ENCODE data around the gene DERL2. TPM values are rescaled to one million over a fixed set of nuclear protein-coding genes. Genes with fewer than 3 reads are reported as not detected.

DERL2 gene
- total and polyA plus RNA-seq, 2 donors (not counting 1 experiment from before 2014, with no cell fraction given) = 34.8 to 74.2 TPM

GRCh38 chr17:5467416-5467815, 18.6 kb downstream of the DERL2 start:
- H2AFZ ChIP-seq (ENCODE audit: insufficient read depth, low read depth, low read length, poor library complexity, severe bottlenecking) = peak overlapping the region; percentile 78
- CTCF ChIA-PET = no interaction called here
- Mint-ChIP-seq H3K4me1 (peaks cover 29% of the 10 kb centered on the region), H3K4me3 (peak overlapping the region; percentile 90), H3K27ac (no peak overlapping the region), H3K27me3 (no peaks in the 10 kb centered on the region), H3K9me3 (ENCODE audit: insufficient read depth) (no peaks in the 10 kb centered on the region)
- peaks cover 0 to 1% of the 10 kb centered on the region in 2 experiments for H3K36me3 ChIP-seq (replicated peaks in 1 of 2; ENCODE audit: control extremely low read depth in 1 of 2, control insufficient read depth in 1 of 2, extremely low read depth in 1 of 2, insufficient read depth in 2 of 2, low read length in 1 of 2)
- TF ChIP-seq CTCF (IDR thresholded peaks at IDR 0.05) (no peak), EZH2 (IDR thresholded peaks at IDR 0.05; ENCODE audit: borderline replicate concordance, insufficient read depth, low read depth, low read length, poor library complexity, severe bottlenecking) (no peak)
- POLR2A ChIA-PET = no interaction called here
- no peak overlapping the region for H3K27ac ChIP-seq (ENCODE audit: low read length in 2 of 2)
- peak overlapping the region; percentile 89 for H3K4me2 ChIP-seq (replicated peaks; ENCODE audit: low read depth, low read length, poor library complexity, severe bottlenecking)
- H3K9ac ChIP-seq (ENCODE audit: low read length) = peak overlapping the region; percentile 85
- no peaks in the 10 kb centered on the region for H3K9me3 ChIP-seq (ENCODE audit: control extremely low read depth in 1 of 3, control insufficient read depth in 2 of 3, insufficient read depth in 1 of 3, low read length in 2 of 3)
- intact Hi-C loops (cut with micrococcal nuclease) = no loop called here
- no peaks in the 10 kb centered on the region for H3K27me3 ChIP-seq (replicated peaks in 1 of 4; ENCODE audit: control extremely low read depth in 1 of 4, control insufficient read depth in 3 of 4, insufficient read depth in 4 of 4, low read length in 3 of 4)
- peaks cover 69% of the 10 kb centered on the region for H3K79me2 ChIP-seq (ENCODE audit: control insufficient read depth, insufficient read depth, low read length)
- H3K4me3 ChIP-seq (ENCODE audit: control extremely low read depth in 1 of 5, extremely low read depth in 1 of 5, insufficient read depth in 1 of 5, low read depth in 2 of 5, low read length in 4 of 5) = peak overlapping the region in 4 of 5 experiments; percentile 82 to 94 (median 90)
- no peak for ATAC-seq (ENCODE audit: low read depth)
- no peak for DNase-seq
- H4K20me1 ChIP-seq (ENCODE audit: control insufficient read depth, insufficient read depth, low read length, poor library complexity, severe bottlenecking) = peaks cover 6% of the 10 kb centered on the region
- WGBS (ENCODE audit: insufficient coverage) = 17% methylated on average over 8 of the region's 8 CpGs
- H3K4me1 ChIP-seq (ENCODE audit: control insufficient read depth in 2 of 2, insufficient read depth in 2 of 2, low read length in 2 of 2) = peaks cover 11 to 20% of the 10 kb centered on the region in 2 donors

GRCh38 chr17:5466295-5466694, 19.7 kb downstream of the DERL2 start:
- DNase-seq (no peak), ATAC-seq (ENCODE audit: low read depth) (no peak)
- Histone ChIP-seq H3K27ac (ENCODE audit: low read length in 2 of 2) (no peak overlapping the region), H3K9ac (ENCODE audit: low read length) (no peak overlapping the region), H2AFZ (ENCODE audit: insufficient read depth, low read depth, low read length, poor library complexity, severe bottlenecking) (no peak overlapping the region), H4K20me1 (ENCODE audit: control insufficient read depth, insufficient read depth, low read length, poor library complexity, severe bottlenecking) (peaks cover 6% of the 10 kb centered on the region), H3K36me3 (replicated peaks in 1 of 2; ENCODE audit: control extremely low read depth in 1 of 2, control insufficient read depth in 1 of 2, extremely low read depth in 1 of 2, insufficient read depth in 2 of 2, low read length in 1 of 2) (peaks cover 2 to 5% of the 10 kb centered on the region in 2 experiments), H3K79me2 (ENCODE audit: control insufficient read depth, insufficient read depth, low read length) (peaks cover 72% of the 10 kb centered on the region), H3K4me3 (ENCODE audit: control extremely low read depth in 1 of 5, extremely low read depth in 1 of 5, insufficient read depth in 1 of 5, low read depth in 2 of 5, low read length in 4 of 5) (no peak overlapping the region), H3K9me3 (ENCODE audit: control extremely low read depth in 1 of 3, control insufficient read depth in 2 of 3, insufficient read depth in 1 of 3, low read length in 2 of 3) (no peaks in the 10 kb centered on the region), H3K4me2 (replicated peaks; ENCODE audit: low read depth, low read length, poor library complexity, severe bottlenecking) (no peak overlapping the region), H3K27me3 (replicated peaks in 1 of 4; ENCODE audit: control extremely low read depth in 1 of 4, control insufficient read depth in 3 of 4, insufficient read depth in 4 of 4, low read length in 3 of 4) (no peaks in the 10 kb centered on the region), H3K4me1 (ENCODE audit: control insufficient read depth in 2 of 2, insufficient read depth in 2 of 2, low read length in 2 of 2) (peaks cover 11 to 20% of the 10 kb centered on the region in 2 donors)
- TF ChIP-seq EZH2 (IDR thresholded peaks at IDR 0.05; ENCODE audit: borderline replicate concordance, insufficient read depth, low read depth, low read length, poor library complexity, severe bottlenecking) = no peak
- no peak for TF ChIP-seq CTCF (IDR thresholded peaks at IDR 0.05)
- H3K27ac Mint-ChIP-seq = no peak overlapping the region
- ChIA-PET POLR2A (no interaction called here), CTCF (interaction anchor here (0.8 kb wide), 1 partner anchor 27 kb away, joined by 3 read pairs; the partner anchor contains the start of gene C1QBP)
- WGBS (ENCODE audit: insufficient coverage) = 92% methylated on average over 3 of the region's 4 CpGs
- intact Hi-C loops (cut with micrococcal nuclease) = no loop called here
- H3K9me3 Mint-ChIP-seq (ENCODE audit: insufficient read depth) = no peaks in the 10 kb centered on the region
- no peaks in the 10 kb centered on the region for H3K27me3 Mint-ChIP-seq
- no peak overlapping the region for H3K4me3 Mint-ChIP-seq
- H3K4me1 Mint-ChIP-seq = peaks cover 29% of the 10 kb centered on the region

Measured in B cell (primary cell).